ENCODE results near the gene OBSL1. TPM values are rescaled to one million over a fixed set of nuclear protein-coding genes. Genes with fewer than 3 reads are reported as not detected.

The OBSL1 gene
- total and polyA plus RNA-seq, 2 donors (not counting 3 experiments of a cell fraction or from before 2014, with no cell fraction given), result 16.7 to 20.7 TPM

- Histone ChIP-seq H3K27me3 (ENCODE audit: control insufficient read depth in 2 of 2, insufficient read depth in 2 of 2, low read length in 2 of 2) (peaks cover 3 to 10% of the 10 kb centered on the region in 2 experiments), H3K9ac (replicated peaks; ENCODE audit: extremely low read depth, insufficient read depth, low read length) (no peak overlapping the region), H3K27ac (ENCODE audit: insufficient read depth, low read depth, low read length) (no peak overlapping the region), H2AFZ (ENCODE audit: low read depth, low read length) (no peak overlapping the region), H3K36me3 (ENCODE audit: control insufficient read depth in 2 of 2, extremely low read depth in 1 of 2, insufficient read depth in 2 of 2, low read length in 2 of 2) (no peaks in the 10 kb centered on the region), H3K9me3 (replicated peaks; ENCODE audit: control insufficient read depth, insufficient read depth, low read length) (no peaks in the 10 kb centered on the region), H3K79me2 (ENCODE audit: control insufficient read depth, insufficient read depth, low read length) (no peaks in the 10 kb centered on the region), H3K4me1 (ENCODE audit: control insufficient read depth, extremely low read depth, insufficient read depth, low read length) (no peaks in the 10 kb centered on the region), H3K4me2 (ENCODE audit: insufficient read depth, low read length) (no peak overlapping the region), H4K20me1 (replicated peaks; ENCODE audit: control insufficient read depth, extremely low read depth, insufficient read depth, low read length) (no peaks in the 10 kb centered on the region), H3K4me3 (replicated peaks in 1 of 3; ENCODE audit: insufficient read depth in 1 of 3, low read depth in 1 of 3, low read length in 3 of 3) (no peak overlapping the region), H3K9me1 (replicated peaks; ENCODE audit: control insufficient read depth, extremely low read depth, insufficient read depth, low read length) (no peaks in the 10 kb centered on the region)
- dilution Hi-C loops (cut with MboI; ENCODE audit: extremely low pct_ligation_motif_present, low sequenced_read_pairs) (no loop called here), intact Hi-C loops (cut with micrococcal nuclease) (no loop called here)
- POLR2A ChIA-PET, result no interaction called here
- TF ChIP-seq CTCF (IDR thresholded peaks at IDR 0.05; ENCODE audit: extremely low read depth in 1 of 2, insufficient read depth in 1 of 2, low read depth in 1 of 2, low read length in 2 of 2) (no peak), FOS (IDR thresholded peaks at IDR 0.05; ENCODE audit: borderline replicate concordance, insufficient read depth, low read length) (no peak), GATA2 (IDR thresholded peaks at IDR 0.05; ENCODE audit: insufficient read depth, insufficient read length, low read depth, low read length) (no peak), MYC (IDR thresholded peaks at IDR 0.05; ENCODE audit: low read depth, low read length) (no peak), MAX (IDR thresholded peaks at IDR 0.05; ENCODE audit: insufficient read depth, insufficient read length) (no peak), POLR2AphosphoS5 (IDR thresholded peaks at IDR 0.05; ENCODE audit: insufficient read depth, low read depth, low read length) (no peak), JUN (IDR thresholded peaks at IDR 0.05; ENCODE audit: borderline replicate concordance, insufficient read depth, insufficient read length, low read depth) (no peak)
- DNase-seq (ENCODE audit: low read depth, low spot score) (no peak), FAIRE-seq (no peak)
- no TSS peak for BruUV-seq (replicated peaks)
- CTCF ChIA-PET, result interaction anchor here (4.9 kb wide), 1 partner anchor 41 kb away, joined by 21 read pairs; a partner anchor contains a TSS
Measured at GRCh38 chr2:219536967-219537366, 34.4 kb downstream of the OBSL1 start.

Data from endothelial cell of umbilical vein (primary cell).